Transverse colon (tissue), 4 donors: ENCODE data around the gene STRAP.
"Not testable (repeated sequence)": the region's sequence is repeated elsewhere in the genome, so short reads cannot be mapped to it uniquely, and the experiment has no call there.

Source experiments
- CTCF ChIP-seq, 5 experiments: fragments of 200-600 bp in 3 of 5; fragments of 450-650 bp in 2 of 5; sonication (generic) in 3 of 5; IDR thresholded peaks; 1 replicate in 2 of 5; 2 replicates in 3 of 5; pipeline ENCODE4 v1.5.1; 2016 to 2017; ENCODE audit warnings: antibody characterized with exemption in 5 of 5, inconsistent platforms in 3 of 5, mild to moderate bottlenecking in 2 of 5, moderate library complexity in 1 of 5
- EP300 ChIP-seq: sonication (generic); formaldehyde crosslinking; IDR thresholded peaks from one replicate; pipeline ENCODE4 v1.6.1; 2017; ENCODE audit warnings: antibody characterized with exemption, low read depth
- POLR2A ChIP-seq: fragments of 450-650 bp; IDR thresholded peaks from one replicate; pipeline ENCODE4 v1.6.1; 2016; ENCODE audit warnings: antibody characterized with exemption, mild to moderate bottlenecking, moderate library complexity
- POLR2AphosphoS5 ChIP-seq, 3 donors: sonication (generic); formaldehyde crosslinking; IDR thresholded peaks; one replicate each; pipeline ENCODE4 v1.6.1; 2016; ENCODE audit warnings: antibody characterized with exemption in 3 of 3

GRCh38 chr12:15911931-15912330 lies 29.7 kb downstream of the STRAP start:
- not testable (repeated sequence) for TF ChIP-seq CTCF (IDR thresholded peaks at IDR 0.05); POLR2A; EP300; POLR2AphosphoS5 (IDR thresholded peaks at IDR 0.05)
